HCT116 (cell line): ENCODE data around the gene VHLL. TPM values are rescaled to one million over a fixed set of nuclear protein-coding genes. Genes with fewer than 3 reads are reported as not detected.
A peak's percentile ranks its signal among the peaks of the same experiment; 100 is the strongest.

Source experiments
- ATAC-seq: fragments of 200-7000 bp; cut with Tn5 transposase; 2 replicates; pipeline ENCODE4 v1.9.1; 2020; ENCODE audit warnings: mild to moderate bottlenecking, moderate library complexity
- BruUV-seq: library from RNA; stranded (reverse); fragments of 400-500 nt; replicated peaks from 2 replicates; lab custom pipeline; 2021; lab: Mats Ljungman, UMichigan
- CTCF ChIA-PET: fragments of 300-600 bp; sonication (Branson Sonifier 250); formaldehyde crosslinking; loops from one replicate; lab custom pipeline; 2021; ENCODE audit warnings: antibody characterized with exemption; lab: Charles Lee
- POLR2A ChIA-PET: fragments of 300-600, 350-600 bp; sonication (Branson Sonifier 250); formaldehyde crosslinking; loops from one replicate; lab custom pipeline; 2021; ENCODE audit warnings: antibody characterized with exemption; lab: Charles Lee
- RAD21 ChIA-PET, 2 experiments: fragments of 300-600 bp; sonication (Branson Sonifier 250); formaldehyde crosslinking; loops; one replicate each; lab custom pipeline; 2023; ENCODE audit warnings: low total read pairs in 2 of 2; ENCODE audit not compliant: uncharacterized antibody in 2 of 2, unreplicated experiment in 2 of 2, low non-redundant PET in 1 of 2; lab: Charles Lee
- DNase-seq: peaks from one replicate; pipeline ENCODE4 v3.0.0-alpha.2; 2010; ENCODE audit warnings: low read depth, low spot score
- H2AFZ ChIP-seq: fragments of 200-600 bp; shearing (Covaris generic), sonication (generic); 2 replicates; pipeline ENCODE4 v1.6.1; 2017; ENCODE audit warnings: low read depth, mixed run types, mixed read lengths, antibody characterized with exemption, low read length; ENCODE audit not compliant: poor library complexity, severe bottlenecking
- H3K27ac ChIP-seq: 2 replicates; pipeline ENCODE4 v1.5.1; 2012; ENCODE audit warnings: low read depth, low read length
- H3K27me3 ChIP-seq: fragments of 200-600 bp; sonication (generic); 2 replicates; pipeline ENCODE4 v1.6.1; 2016; ENCODE audit warnings: mixed run types, low read length, mixed read lengths; ENCODE audit not compliant: insufficient read depth
- H3K36me3 ChIP-seq, 2 experiments: fragments of 200-500 bp in 1 of 2; fragments of 200-600 bp in 1 of 2; sonication (Bioruptor generic) in 1 of 2; sonication (generic) in 1 of 2; 2 replicates each; pipeline versions ENCODE4 v1.5.1 to v1.6.1; 2014 to 2016; ENCODE audit warnings: low read length in 2 of 2, inconsistent platforms in 1 of 2, mixed read lengths in 1 of 2, mixed run types in 1 of 2; ENCODE audit not compliant: insufficient read depth in 2 of 2, control insufficient read depth in 1 of 2
- H3K4me1 ChIP-seq, 2 experiments: fragments of 200-600 bp in 1 of 2; sonication (generic) in 1 of 2; 2 replicates each; pipeline versions ENCODE4 v1.5.1 to v1.6.1; 2012 to 2017; ENCODE audit warnings: low read length in 2 of 2, inconsistent platforms in 1 of 2, mild to moderate bottlenecking in 1 of 2, mixed read lengths in 1 of 2, mixed run types in 1 of 2, moderate library complexity in 1 of 2; ENCODE audit not compliant: insufficient read depth in 2 of 2, control insufficient read depth in 1 of 2
- H3K4me2 ChIP-seq: fragments of 200-600 bp; sonication (generic); 2 replicates; pipeline ENCODE4 v1.6.1; 2017; ENCODE audit warnings: mixed run types, low read length, mixed read lengths
- H3K4me3 ChIP-seq, 2 experiments: fragments of 200-600 bp in 1 of 2; sonication (generic) in 1 of 2; replicated peaks in 1 of 2; 2 replicates each; pipeline ENCODE4 v1.5.1; 2011 to 2016; ENCODE audit warnings: low read length in 2 of 2, control low read depth in 1 of 2, low read depth in 1 of 2, mild to moderate bottlenecking in 1 of 2, mixed read lengths in 1 of 2, mixed run types in 1 of 2
- H3K79me2 ChIP-seq: fragments of 200-600 bp; sonication (generic); 2 replicates; pipeline ENCODE4 v1.6.1; 2017; ENCODE audit warnings: mild to moderate bottlenecking, mixed run types, low read length, moderate library complexity, mixed read lengths; ENCODE audit not compliant: insufficient read depth
- H3K9ac ChIP-seq: fragments of 200-600 bp; sonication (generic); 2 replicates; pipeline ENCODE4 v1.6.1; 2016; ENCODE audit warnings: low read length, mixed read lengths
- H3K9me2 ChIP-seq: fragments of 200-600 bp; sonication (generic), shearing (Covaris generic); 2 replicates; pipeline ENCODE4 v1.6.1; 2017; ENCODE audit warnings: mixed run types, mild to moderate bottlenecking, moderate library complexity; ENCODE audit not compliant: insufficient read depth
- H3K9me3 ChIP-seq, 2 experiments: fragments of 200-500 bp in 1 of 2; fragments of 200-600 bp in 1 of 2; sonication (Bioruptor generic) in 1 of 2; sonication (generic) in 1 of 2; 2 replicates each; pipeline ENCODE4 v1.6.1; 2014 to 2017; ENCODE audit warnings: low read length in 2 of 2, mixed read lengths in 2 of 2, inconsistent platforms in 1 of 2, low read depth in 1 of 2, mild to moderate bottlenecking in 1 of 2, mixed run types in 1 of 2, moderate library complexity in 1 of 2; ENCODE audit not compliant: control insufficient read depth in 1 of 2, insufficient read depth in 1 of 2
- H4K20me1 ChIP-seq: fragments of 200-600 bp; sonication (generic), shearing (Covaris generic); 2 replicates; pipeline ENCODE4 v1.6.1; 2017; ENCODE audit warnings: mixed run types, mild to moderate bottlenecking, moderate library complexity; ENCODE audit not compliant: insufficient read depth
- ELF1 ChIP-seq: IDR thresholded peaks from 2 replicates; pipeline ENCODE4 v1.6.1; 2012; ENCODE audit warnings: low read depth, borderline replicate concordance
- FOSL1 ChIP-seq: IDR thresholded peaks from 2 replicates; pipeline ENCODE4 v1.6.1; 2012; ENCODE audit warnings: low read depth
- POLR2AphosphoS5 ChIP-seq: IDR thresholded peaks from 2 replicates; pipeline ENCODE4 v1.6.1; 2011; ENCODE audit warnings: mild to moderate bottlenecking, low read depth, low read length, moderate library complexity
- RAD21 ChIP-seq: IDR thresholded peaks from 2 replicates; pipeline ENCODE4 v1.6.1; 2012; ENCODE audit warnings: low read depth, mild to moderate bottlenecking
- SRF ChIP-seq: IDR thresholded peaks from 2 replicates; pipeline ENCODE4 v1.6.1; 2012; ENCODE audit warnings: low read depth
- ZNF274 ChIP-seq: fragments of 200-500 bp; sonication (Bioruptor generic); IDR thresholded peaks from 2 replicates; pipeline ENCODE4 v1.6.1; 2014; ENCODE audit warnings: mild to moderate bottlenecking, low read depth, low read length, inconsistent platforms
- intact Hi-C: fragments of 100-400 bp; cut with micrococcal nuclease; formaldehyde crosslinking; loops from 2 replicates; pipeline ENCODE4 v1.10.0; 2022
- total RNA-seq: library from RNA; stranded (reverse); gene quantifications from one replicate; pipeline ENCODE4 v1.2.1, GENCODE V29; 2021; ENCODE audit not compliant: unreplicated experiment
- TF ChIP-seq, protein P1 (sequence below): IDR thresholded peaks from 2 replicates; pipeline ENCODE4 v1.6.1; 2012
- TF ChIP-seq, protein P2 (sequence below): IDR thresholded peaks from 2 replicates; pipeline ENCODE4 v1.6.1; 2011; ENCODE audit warnings: mild to moderate bottlenecking, low read length, moderate library complexity; ENCODE audit not compliant: insufficient replicate concordance; ENCODE audit errors: extremely low read depth
- TF ChIP-seq, protein P3 (sequence below): IDR thresholded peaks from 2 replicates; pipeline ENCODE4 v1.6.1; 2012

The VHLL gene
- total RNA-seq, 1 experiment from 2014 or later: not detected

DNA sequence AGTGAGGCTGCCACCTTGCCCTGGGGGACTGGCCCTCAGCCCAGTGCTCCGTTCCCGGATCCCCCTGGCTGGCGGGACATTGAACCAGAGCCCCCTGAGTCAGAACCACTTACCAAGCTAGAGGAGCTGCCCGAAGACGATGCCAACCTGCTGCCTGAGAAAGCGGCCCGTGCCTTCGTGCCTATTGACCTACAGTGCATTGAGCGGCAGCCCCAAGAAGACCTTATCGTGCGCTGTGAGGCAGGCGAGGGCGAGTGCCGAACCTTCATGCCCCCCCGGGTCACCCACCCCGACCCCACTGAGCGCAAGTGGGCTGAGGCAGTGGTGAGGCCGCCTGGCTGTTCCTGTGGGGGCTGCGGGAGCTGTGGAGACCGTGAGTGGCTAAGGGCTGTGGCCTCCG, 13.7 kb downstream of the VHLL start:
- no peak overlapping the region for H3K4me3 ChIP-seq

DNA sequence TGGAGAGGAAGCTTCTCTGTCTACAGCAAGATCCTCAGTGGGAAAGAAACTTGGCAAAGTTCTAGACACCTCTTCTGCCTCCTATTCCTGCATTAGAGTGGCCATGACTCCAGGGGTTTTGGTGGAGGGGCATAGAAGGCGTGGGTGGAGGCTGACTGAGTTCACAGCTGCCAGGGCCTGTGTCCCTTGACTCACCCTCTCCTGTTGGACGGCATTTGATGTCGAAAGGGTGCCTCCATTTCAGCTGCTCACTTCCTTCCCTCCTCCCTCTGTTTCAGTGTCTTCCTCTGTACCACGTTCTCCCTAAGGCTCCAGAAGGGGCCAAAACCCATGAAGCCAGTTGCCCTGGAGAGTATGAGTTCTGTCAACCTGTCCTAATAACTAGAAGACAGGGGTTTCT, 14.3 kb downstream of the VHLL start:
- no TSS peak for BruUV-seq
- no peak overlapping the region for H2AFZ ChIP-seq
- H3K9ac ChIP-seq: peak overlapping the region; percentile 98; the same call in 1 of the 2 replicates
- H3K36me3 ChIP-seq: peaks cover 0 to 7% of the 10 kb centered on the region in 2 experiments; a peak in 2 of 4 replicates
- no peak for TF ChIP-seq RAD21
- no peak for TF ChIP-seq ZNF274
- TF ChIP-seq, protein P1, sequence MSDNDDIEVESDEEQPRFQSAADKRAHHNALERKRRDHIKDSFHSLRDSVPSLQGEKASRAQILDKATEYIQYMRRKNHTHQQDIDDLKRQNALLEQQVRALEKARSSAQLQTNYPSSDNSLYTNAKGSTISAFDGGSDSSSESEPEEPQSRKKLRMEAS: no peak
- TF ChIP-seq, protein P2, sequence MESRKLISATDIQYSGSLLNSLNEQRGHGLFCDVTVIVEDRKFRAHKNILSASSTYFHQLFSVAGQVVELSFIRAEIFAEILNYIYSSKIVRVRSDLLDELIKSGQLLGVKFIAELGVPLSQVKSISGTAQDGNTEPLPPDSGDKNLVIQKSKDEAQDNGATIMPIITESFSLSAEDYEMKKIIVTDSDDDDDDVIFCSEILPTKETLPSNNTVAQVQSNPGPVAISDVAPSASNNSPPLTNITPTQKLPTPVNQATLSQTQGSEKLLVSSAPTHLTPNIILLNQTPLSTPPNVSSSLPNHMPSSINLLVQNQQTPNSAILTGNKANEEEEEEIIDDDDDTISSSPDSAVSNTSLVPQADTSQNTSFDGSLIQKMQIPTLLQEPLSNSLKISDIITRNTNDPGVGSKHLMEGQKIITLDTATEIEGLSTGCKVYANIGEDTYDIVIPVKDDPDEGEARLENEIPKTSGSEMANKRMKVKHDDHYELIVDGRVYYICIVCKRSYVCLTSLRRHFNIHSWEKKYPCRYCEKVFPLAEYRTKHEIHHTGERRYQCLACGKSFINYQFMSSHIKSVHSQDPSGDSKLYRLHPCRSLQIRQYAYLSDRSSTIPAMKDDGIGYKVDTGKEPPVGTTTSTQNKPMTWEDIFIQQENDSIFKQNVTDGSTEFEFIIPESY: no peak
- no peak for TF ChIP-seq POLR2AphosphoS5
- TF ChIP-seq, protein P3, sequence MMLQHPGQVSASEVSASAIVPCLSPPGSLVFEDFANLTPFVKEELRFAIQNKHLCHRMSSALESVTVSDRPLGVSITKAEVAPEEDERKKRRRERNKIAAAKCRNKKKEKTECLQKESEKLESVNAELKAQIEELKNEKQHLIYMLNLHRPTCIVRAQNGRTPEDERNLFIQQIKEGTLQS: no peak
- 0 out of 2 replicates have a peak overlapping the region, but pooled peaks have one; percentile 13 for H3K27ac ChIP-seq
- intact Hi-C loops: no loop called here
- H3K27me3 ChIP-seq: no peaks in the 10 kb centered on the region
- no peak for DNase-seq
- H3K4me1 ChIP-seq: peaks cover 25 to 27% of the 10 kb centered on the region in 2 experiments
- peaks cover 10% of the 10 kb centered on the region; the same call in 1 of the 2 replicates for H4K20me1 ChIP-seq
- ChIA-PET CTCF (no interaction called here), POLR2A (no interaction called here), RAD21 (no interaction called here)
- H3K79me2 ChIP-seq: peaks cover 37% of the 10 kb centered on the region
- ATAC-seq: no peak
- H3K9me2 ChIP-seq: no peaks in the 10 kb centered on the region
- H3K4me2 ChIP-seq: peak overlapping the region; percentile 91; the same call in 1 of the 2 replicates
- H3K9me3 ChIP-seq: no peaks in the 10 kb centered on the region
- no peak overlapping the region for H3K4me3 ChIP-seq

More for the DNA sequence above, 13.7 kb downstream of the VHLL start:
- Histone ChIP-seq H3K9me2 (no peaks in the 10 kb centered on the region), H3K27me3 (no peaks in the 10 kb centered on the region), H3K36me3 (peaks cover 0 to under 1% of the 10 kb centered on the region in 2 experiments; a peak in 1 of 4 replicates), H3K9me3 (no peaks in the 10 kb centered on the region), H4K20me1 (peaks cover 4% of the 10 kb centered on the region; the same call in 1 of the 2 replicates), H2AFZ (no peak overlapping the region), H3K4me1 (peaks cover 24 to 27% of the 10 kb centered on the region in 2 experiments), H3K9ac (no peak overlapping the region), H3K4me2 (no peak overlapping the region), H3K27ac (no peak overlapping the region), H3K79me2 (peaks cover 30% of the 10 kb centered on the region)
- no peak for TF ChIP-seq ELF1
- TF ChIP-seq SRF: no peak
- no peak for TF ChIP-seq POLR2AphosphoS5
- TF ChIP-seq, protein P2: no peak
- no peak for TF ChIP-seq FOSL1
- no peak for ATAC-seq
- no peak for DNase-seq
- ChIA-PET POLR2A (no interaction called here), RAD21 (no interaction called here), CTCF (no interaction called here)
- intact Hi-C loops: no loop called here
- no TSS peak for BruUV-seq
